HepG2 (cell line): ENCODE data around the gene UTP25. TPM values are rescaled to one million over a fixed set of nuclear protein-coding genes. Genes with fewer than 3 reads are reported as not detected.

Source experiments
- CHD2 ChIP-seq: IDR thresholded peaks from 2 replicates; pipeline ENCODE4 v1.6.1; 2011; ENCODE audit warnings: low read depth, low read length, improper control_type of control experiment
- FOXM1 ChIP-seq: sonication (generic); formaldehyde crosslinking; IDR thresholded peaks from 2 replicates; pipeline ENCODE4 v1.5.0; 2020; ENCODE audit warnings: missing genetic modification reagents
- GATA4 ChIP-seq: sonication (generic); IDR thresholded peaks from 2 replicates; pipeline ENCODE4 v1.6.1; 2016; ENCODE audit warnings: antibody characterized with exemption, low read depth, borderline replicate concordance
- HDAC2 ChIP-seq: sonication (generic); formaldehyde crosslinking; IDR thresholded peaks from 2 replicates; pipeline ENCODE4 v1.4.0; 2020; ENCODE audit warnings: missing genetic modification reagents
- KAT7 ChIP-seq: IDR thresholded peaks from 2 replicates; pipeline ENCODE4 v1.6.1; 2018; ENCODE audit warnings: borderline replicate concordance, missing compliant biosample characterization
- KLF15 ChIP-seq: sonication (generic); formaldehyde crosslinking; IDR thresholded peaks from 2 replicates; pipeline ENCODE4 v1.8.1; 2023; ENCODE audit warnings: borderline replicate concordance, mild to moderate bottlenecking, inconsistent platforms, missing genetic modification reagents, mixed read lengths
- MLLT10 ChIP-seq: sonication (generic); formaldehyde crosslinking; IDR thresholded peaks from 2 replicates; pipeline ENCODE4 v1.4.0; 2020; ENCODE audit warnings: missing genetic modification reagents
- NFATC3 ChIP-seq: sonication (generic); formaldehyde crosslinking; IDR thresholded peaks from 2 replicates; pipeline ENCODE4 v1.5.1; 2020; ENCODE audit warnings: mild to moderate bottlenecking, missing genetic modification reagents
- NFE2 ChIP-seq: sonication (generic); formaldehyde crosslinking; IDR thresholded peaks from 2 replicates; pipeline ENCODE4 v1.4.0; 2020; ENCODE audit warnings: missing genetic modification reagents
- RORA ChIP-seq: sonication (generic); formaldehyde crosslinking; IDR thresholded peaks from 2 replicates; pipeline ENCODE4 v1.5.0; 2020; ENCODE audit warnings: mild to moderate bottlenecking, missing genetic modification reagents, moderate library complexity
- SALL2 ChIP-seq: sonication (generic); formaldehyde crosslinking; IDR thresholded peaks from 2 replicates; pipeline ENCODE4 v1.8.1; 2023; ENCODE audit warnings: mild to moderate bottlenecking, missing genetic modification reagents, inconsistent platforms
- ZEB1 ChIP-seq: IDR thresholded peaks from 2 replicates; pipeline ENCODE4 v1.6.1; 2012; ENCODE audit warnings: mild to moderate bottlenecking, low read depth, inconsistent platforms; ENCODE audit not compliant: insufficient replicate concordance
- ZFP41 ChIP-seq: sonication (generic); formaldehyde crosslinking; IDR thresholded peaks from 2 replicates; pipeline ENCODE4 v1.4.0; 2020; ENCODE audit warnings: mild to moderate bottlenecking, missing genetic modification reagents, borderline replicate concordance
- ZNF142 ChIP-seq: sonication (generic); formaldehyde crosslinking; IDR thresholded peaks from 2 replicates; pipeline ENCODE4 v1.4.0; 2020; ENCODE audit warnings: missing genetic modification reagents
- ZNF468 ChIP-seq: sonication (generic); formaldehyde crosslinking; IDR thresholded peaks from 2 replicates; pipeline ENCODE4 v1.8.0; 2022; ENCODE audit warnings: mild to moderate bottlenecking, moderate library complexity, missing genetic modification reagents
- ZNF777 ChIP-seq: sonication (generic); formaldehyde crosslinking; IDR thresholded peaks from 2 replicates; pipeline ENCODE4 v1.4.0; 2020; ENCODE audit warnings: missing genetic modification reagents
- ZNF839 ChIP-seq: sonication (generic); formaldehyde crosslinking; IDR thresholded peaks from 2 replicates; pipeline ENCODE4 v1.4.0; 2020; ENCODE audit warnings: missing genetic modification reagents, mild to moderate bottlenecking, borderline replicate concordance
- ZNF891 ChIP-seq: sonication (generic); formaldehyde crosslinking; IDR thresholded peaks from 2 replicates; pipeline ENCODE4 v1.5.0; 2020; ENCODE audit warnings: mild to moderate bottlenecking, missing genetic modification reagents
- polyA plus RNA-seq, 8 experiments: library from polyadenylated mRNA; depleted of rRNA in 3 of 8; stranded (reverse) in 7 of 8; unstranded in 1 of 8; fragments of >200 nt; fragmentation: Illumina TruSeq in 4 of 8; extraction: Trizol in 4 of 8; gene quantifications; 2 replicates each; pipeline versions ENCODE4 v1.2.1 to v1.2.3, GENCODE V29; 2011 to 2016; ENCODE audit warnings: low read depth in 4 of 8, missing spikeins in 1 of 8, mixed read lengths in 1 of 8; ENCODE audit not compliant: insufficient read depth in 1 of 8
- total RNA-seq, 5 experiments: library from RNA; depleted of rRNA; stranded (reverse); fragments of >200 nt; fragmentation: Illumina TruSeq; extraction: Trizol; gene quantifications; 2 replicates each; pipeline ENCODE4 v1.2.3, GENCODE V29; 2016; ENCODE audit warnings: low read depth in 1 of 5
- TF ChIP-seq, protein P1 (sequence below): sonication (generic); formaldehyde crosslinking; IDR thresholded peaks from 2 replicates; pipeline ENCODE4 v1.5.0; 2020; ENCODE audit warnings: missing genetic modification reagents
- TF ChIP-seq, protein P2 (sequence below): sonication (generic); formaldehyde crosslinking; IDR thresholded peaks from 2 replicates; pipeline ENCODE4 v1.5.0; 2020; ENCODE audit warnings: missing genetic modification reagents

UTP25 gene
- total and polyA plus RNA-seq, 2 of the 13 experiments (the other 11 are each of a cell fraction or from before 2014, with no cell fraction given): 4.8 to 5.7 TPM

- peak; percentile 88 for TF ChIP-seq HDAC2 (CRISPR knock-in tag)
- peak; percentile 72; the same call in 1 of the 2 replicates for TF ChIP-seq SALL2 (CRISPR knock-in tag)
- TF ChIP-seq NFATC3: no peak
- TF ChIP-seq, protein P1, sequence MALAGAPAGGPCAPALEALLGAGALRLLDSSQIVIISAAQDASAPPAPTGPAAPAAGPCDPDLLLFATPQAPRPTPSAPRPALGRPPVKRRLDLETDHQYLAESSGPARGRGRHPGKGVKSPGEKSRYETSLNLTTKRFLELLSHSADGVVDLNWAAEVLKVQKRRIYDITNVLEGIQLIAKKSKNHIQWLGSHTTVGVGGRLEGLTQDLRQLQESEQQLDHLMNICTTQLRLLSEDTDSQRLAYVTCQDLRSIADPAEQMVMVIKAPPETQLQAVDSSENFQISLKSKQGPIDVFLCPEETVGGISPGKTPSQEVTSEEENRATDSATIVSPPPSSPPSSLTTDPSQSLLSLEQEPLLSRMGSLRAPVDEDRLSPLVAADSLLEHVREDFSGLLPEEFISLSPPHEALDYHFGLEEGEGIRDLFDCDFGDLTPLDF (CRISPR knock-in tag): no peak
- TF ChIP-seq CHD2: no peak
- TF ChIP-seq ZNF468 (CRISPR knock-in tag): peak; percentile 41; the same call in 1 of the 2 replicates
- no peak; the same call in 1 of the 2 replicates for TF ChIP-seq GATA4
- TF ChIP-seq ZNF777: no peak
- TF ChIP-seq ZNF891 (CRISPR knock-in tag): peak; percentile 67
- no peak for TF ChIP-seq KLF15 (CRISPR knock-in tag)
- TF ChIP-seq, protein P2, sequence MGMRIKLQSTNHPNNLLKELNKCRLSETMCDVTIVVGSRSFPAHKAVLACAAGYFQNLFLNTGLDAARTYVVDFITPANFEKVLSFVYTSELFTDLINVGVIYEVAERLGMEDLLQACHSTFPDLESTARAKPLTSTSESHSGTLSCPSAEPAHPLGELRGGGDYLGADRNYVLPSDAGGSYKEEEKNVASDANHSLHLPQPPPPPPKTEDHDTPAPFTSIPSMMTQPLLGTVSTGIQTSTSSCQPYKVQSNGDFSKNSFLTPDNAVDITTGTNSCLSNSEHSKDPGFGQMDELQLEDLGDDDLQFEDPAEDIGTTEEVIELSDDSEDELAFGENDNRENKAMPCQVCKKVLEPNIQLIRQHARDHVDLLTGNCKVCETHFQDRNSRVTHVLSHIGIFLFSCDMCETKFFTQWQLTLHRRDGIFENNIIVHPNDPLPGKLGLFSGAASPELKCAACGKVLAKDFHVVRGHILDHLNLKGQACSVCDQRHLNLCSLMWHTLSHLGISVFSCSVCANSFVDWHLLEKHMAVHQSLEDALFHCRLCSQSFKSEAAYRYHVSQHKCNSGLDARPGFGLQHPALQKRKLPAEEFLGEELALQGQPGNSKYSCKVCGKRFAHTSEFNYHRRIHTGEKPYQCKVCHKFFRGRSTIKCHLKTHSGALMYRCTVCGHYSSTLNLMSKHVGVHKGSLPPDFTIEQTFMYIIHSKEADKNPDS (CRISPR knock-in tag): no peak
- no peak for TF ChIP-seq ZEB1
- TF ChIP-seq KAT7: peak; percentile 82; the same call in 1 of the 2 replicates
- no peak for TF ChIP-seq ZFP41 (CRISPR knock-in tag)
- TF ChIP-seq ZNF142 (CRISPR knock-in tag): no peak
- no peak for TF ChIP-seq MLLT10
- TF ChIP-seq ZNF839: no peak
- TF ChIP-seq RORA: no peak
- no peak for TF ChIP-seq NFE2
- TF ChIP-seq FOXM1: no peak
Observed at GRCh38 chr1:209827384-209828262, at the start of gene UTP25 (continued).
